ENCODE results near the gene CAMKK2. TPM values are rescaled to one million over a fixed set of nuclear protein-coding genes. Genes with fewer than 3 reads are reported as not detected.

CAMKK2 gene
- total and polyA plus RNA-seq, 2 of the 4 experiments (the other 2 are of a cell fraction) = 15.2 to 24.7 TPM

DNA sequence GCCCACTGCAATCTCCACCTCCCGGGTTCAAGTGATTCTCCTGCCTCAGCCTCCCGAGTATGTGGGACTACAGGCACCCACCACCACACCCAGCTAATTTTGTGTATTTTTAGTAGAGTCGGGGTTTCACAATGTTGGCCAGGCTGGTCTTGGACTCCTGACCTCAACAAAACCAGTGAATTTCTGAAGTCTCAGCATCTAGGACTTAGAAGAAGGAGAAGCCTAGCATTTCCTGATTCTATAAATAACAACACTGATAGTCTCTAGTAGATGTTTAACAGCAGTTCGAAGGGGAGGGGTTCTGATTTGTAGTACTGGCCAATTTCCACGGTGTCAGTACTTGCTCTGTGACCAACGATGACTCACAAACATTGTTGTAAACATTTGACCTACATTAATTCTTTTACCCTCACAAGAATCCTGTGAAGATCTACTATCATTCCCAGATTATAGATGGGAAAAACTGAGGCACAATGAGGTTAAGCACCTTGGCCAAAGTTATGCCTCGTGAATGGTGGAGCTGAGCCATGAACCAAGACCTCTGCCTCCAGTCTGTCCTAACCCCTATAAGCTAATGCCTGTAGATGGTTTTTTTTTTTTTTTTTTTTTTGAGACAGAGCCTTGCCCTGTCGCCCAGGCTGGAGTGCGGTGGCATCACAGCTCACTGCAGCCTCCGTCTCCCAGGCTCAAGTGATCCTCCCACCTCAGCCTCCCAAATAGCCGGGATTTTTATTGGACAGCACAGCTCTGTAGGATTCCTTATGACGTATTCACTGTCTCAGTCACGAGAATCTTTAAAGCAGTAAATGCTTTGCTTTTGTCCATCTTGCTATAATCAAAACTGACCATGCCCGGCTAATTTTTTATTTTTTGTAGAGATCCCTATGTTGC is 81.4 kb downstream of the CAMKK2 start:
- H4K5ac ChIP-seq (ENCODE audit: low read depth, low read length) = no peak overlapping the region
- 70% methylated on average over 2 of the region's 14 CpGs; no CpG with 5 or more reads in 1 of the 2 experiments for WGBS, 2 experiments (ENCODE audit: extremely low coverage in 2 of 2, insufficient read length in 1 of 2)
- ChIA-PET POLR2A (ENCODE audit: unreplicated experiment) (no interaction called here), CTCF (interaction anchor here (0.6 to 0.9 kb wide), 3 partner anchors 9 to 854 kb away, joined by 3 read pairs; no protein-coding TSS in a partner anchor)
- peaks cover 2% of the 10 kb centered on the region; the same call in 1 of the 2 replicates for H3K36me3 ChIP-seq (ENCODE audit: control insufficient read depth, insufficient read depth, low read length)
- dilution Hi-C loops (cut with HindIII; ENCODE audit: low sequenced_read_pairs, unreplicated experiment) = no loop called here
- H3K79me1 ChIP-seq (ENCODE audit: low read depth in 1 of 2, low read length in 2 of 2) = peaks cover 2 to 46% of the 10 kb centered on the region in 2 experiments; a peak in 3 of 4 replicates
- no peak overlapping the region; the same call in 1 of the 2 replicates for H2BK120ac ChIP-seq (ENCODE audit: low read depth, low read length)
- no peak for TF ChIP-seq BHLHE40 (IDR thresholded peaks at IDR 0.05; ENCODE audit: low read depth, low read length)
- TF ChIP-seq RFX5 (IDR thresholded peaks at IDR 0.05; ENCODE audit: low read depth, low read length) = no peak
- no peak for TF ChIP-seq CTCF (conservative IDR thresholded peaks at IDR 0.05; ENCODE audit: low read depth, low read length)
- 0 out of 2 replicates have a peak, but pooled peaks have one; percentile 8 for TF ChIP-seq RAD21 (IDR thresholded peaks at IDR 0.05; ENCODE audit: low read length)
- TF ChIP-seq SMC3 (IDR thresholded peaks at IDR 0.05; ENCODE audit: low read depth, low read length) = no peak
- TF ChIP-seq CHD1 (IDR thresholded peaks at IDR 0.05; ENCODE audit: low read depth, low read length) = no peak
- peak; percentile 98 for TF ChIP-seq RCOR1 (IDR thresholded peaks at IDR 0.05; ENCODE audit: insufficient replicate concordance, low read length)
- TF ChIP-seq MAFK (IDR thresholded peaks at IDR 0.05; ENCODE audit: low read depth, low read length) = 0 out of 2 replicates have a peak, but pooled peaks have one; percentile 13
- no peak for TF ChIP-seq POLR2A (IDR thresholded peaks at IDR 0.05; ENCODE audit: low read depth, low read length)
- peak; percentile 82 for TF ChIP-seq FOS (IDR thresholded peaks at IDR 0.05; ENCODE audit: low read depth, low read length)
- BruUV-seq (replicated peaks) = no TSS peak
- peak overlapping the region; percentile 87; the same call in 1 of the 2 replicates for H2AK5ac ChIP-seq (ENCODE audit: low read depth, low read length)
- H3K14ac ChIP-seq (replicated peaks; ENCODE audit: low read depth, low read length) = no peak overlapping the region
- no peak overlapping the region for H4K91ac ChIP-seq (ENCODE audit: insufficient read depth, low read depth, low read length)
- H2AFZ ChIP-seq (replicated peaks; ENCODE audit: low read length, poor library complexity) = no peak overlapping the region
- no peak overlapping the region for H3K23ac ChIP-seq (ENCODE audit: low read depth, low read length)
- no peak overlapping the region for H3K56ac ChIP-seq (ENCODE audit: extremely low read depth, insufficient read depth, low read length)
- H2BK20ac ChIP-seq (ENCODE audit: low read depth, low read length) = no peak overlapping the region
- H3K4me3 ChIP-seq (ENCODE audit: insufficient read depth, low read depth, low read length) = no peak overlapping the region
- H3K4ac ChIP-seq (ENCODE audit: low read depth, low read length) = peak overlapping the region; percentile 57; the same call in 1 of the 2 replicates
- H4K8ac ChIP-seq (ENCODE audit: low read depth in 2 of 2, low read length in 2 of 2) = peak overlapping the region in 1 of 2 experiments; percentile 2; a peak in 1 of 4 replicates
- H3K9ac ChIP-seq (ENCODE audit: low read depth, low read length) = no peak overlapping the region
- intact Hi-C loops (cut with micrococcal nuclease) = loop anchor here (5.0 kb wide), 2 partner anchors 88 to 103 kb away; no protein-coding TSS in a partner anchor
- ATAC-seq (ENCODE audit: low read depth) (peak; percentile 72), DNase-seq (peak; percentile 97)
- no peaks in the 10 kb centered on the region for H4K20me1 ChIP-seq (ENCODE audit: insufficient read depth, low read length)
- no peaks in the 10 kb centered on the region for H3K9me3 ChIP-seq (ENCODE audit: control insufficient read depth, insufficient read depth, low read length)
- no peak overlapping the region for H3K18ac ChIP-seq (ENCODE audit: low read depth, low read length)
- no peaks in the 10 kb centered on the region for H3K27me3 ChIP-seq (ENCODE audit: control insufficient read depth, insufficient read depth, low read length)
- no peak overlapping the region for H2BK5ac ChIP-seq (ENCODE audit: low read depth, low read length, poor library complexity, severe bottlenecking)
- peaks cover 7% of the 10 kb centered on the region for H3K4me1 ChIP-seq (ENCODE audit: control insufficient read depth, insufficient read depth, low read length)
- H2AK9ac ChIP-seq (replicated peaks; ENCODE audit: low read depth, low read length, poor library complexity) = no peak overlapping the region
- H2BK15ac ChIP-seq (ENCODE audit: low read depth, low read length) = no peak overlapping the region
- H3K9me1 ChIP-seq (ENCODE audit: insufficient read depth, low read length) = peaks cover 4% of the 10 kb centered on the region
- no peak overlapping the region for H3K27ac ChIP-seq (ENCODE audit: insufficient read depth, low read length)
- in situ Hi-C loops (cut with MboI; ENCODE audit: low sequenced_read_pairs) = no loop called here
- no peak overlapping the region for H3K4me2 ChIP-seq (ENCODE audit: low read depth, low read length)
